GM21825 (cell line): Measurements from ENCODE around the gene PUS10.
"Not testable (repeated sequence)": the region's sequence is repeated elsewhere in the genome, so short reads cannot be mapped to it uniquely, and the experiment has no call there.

ENCODE experiments used
- ATAC-seq: cut with Tn5 transposase; IDR thresholded peaks from one replicate; pipeline ENCODE4 v1.9.1; 2021; ENCODE audit warnings: mild to moderate bottlenecking, moderate library complexity; ENCODE audit not compliant: unreplicated experiment

PUS10 gene

GRCh38 chr2:61012303-61012702 is 5.8 kb downstream of the PUS10 start:
- ATAC-seq: not testable (repeated sequence)

DNA sequence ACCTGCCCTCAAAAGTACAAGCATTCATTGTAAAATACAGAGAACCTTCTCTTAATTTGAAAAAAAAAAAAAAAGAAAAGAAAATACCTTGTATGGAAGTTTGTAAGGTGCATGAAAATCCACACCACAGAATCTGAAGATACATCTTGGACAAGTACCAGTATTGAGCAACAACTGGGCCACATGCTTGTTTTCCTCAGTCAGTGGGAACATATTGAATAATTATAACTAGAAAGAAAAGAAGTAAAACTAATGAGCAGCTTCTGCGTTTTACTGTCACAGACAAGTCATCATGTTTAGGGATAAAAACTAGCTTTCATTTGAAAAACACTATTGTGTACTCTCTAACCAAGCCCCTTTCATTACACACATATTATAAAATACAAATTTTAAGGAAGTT is 6.4 kb downstream of the PUS10 start:
- ATAC-seq: no peak

DNA sequence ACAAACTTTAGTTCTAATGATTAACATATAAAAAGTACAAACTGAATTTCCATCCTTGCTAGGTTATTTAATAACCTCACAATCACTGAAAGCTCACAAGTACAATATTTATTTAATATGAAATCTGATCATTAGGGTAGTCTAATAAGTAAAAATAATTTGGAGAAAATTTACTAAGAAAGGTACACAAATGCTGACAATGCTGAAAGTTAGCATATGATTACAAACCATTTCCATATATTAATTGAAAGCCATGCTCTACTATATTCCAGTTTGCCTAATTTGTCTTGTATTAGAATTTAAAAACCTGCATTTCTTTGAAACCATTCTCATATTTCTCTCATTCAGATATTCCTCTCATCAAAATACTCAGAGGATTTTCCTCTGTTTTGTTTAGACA is 8.7 kb downstream of the PUS10 start:
- ATAC-seq: no peak

DNA sequence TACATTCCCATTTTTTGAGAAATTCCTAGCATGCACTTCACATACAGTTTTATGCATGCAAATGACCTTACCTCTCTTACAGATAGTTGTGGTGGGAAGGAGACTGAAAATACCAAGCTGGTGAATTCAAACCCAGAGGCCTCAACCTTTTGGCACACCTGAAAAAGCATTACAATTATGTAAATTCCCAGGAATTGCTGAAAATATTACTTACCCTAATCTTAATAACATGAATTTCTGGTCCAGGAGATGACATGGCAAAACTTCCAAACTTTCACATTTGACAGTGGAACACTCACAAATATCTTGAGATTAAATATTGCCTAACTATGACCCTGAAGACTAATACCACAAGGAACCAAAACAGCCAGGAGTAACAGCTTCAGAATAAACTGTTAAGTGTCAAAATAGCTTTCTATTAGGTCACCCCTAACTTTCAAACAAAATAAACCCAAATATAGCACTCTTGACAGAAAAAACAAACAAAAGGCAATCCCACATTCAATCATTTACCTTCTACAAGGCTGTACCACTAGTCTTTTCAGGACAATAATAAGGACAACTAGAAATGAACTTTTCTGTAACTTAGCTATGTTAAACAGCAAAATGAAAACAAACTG is 11.5 kb downstream of the PUS10 start:
- no peak for ATAC-seq

- no peak for ATAC-seq
These were observed 12.3 kb downstream of the PUS10 start for GRCh38 chr2:61005736-61006135.

GRCh38 chr2:60998628-60999545 is 19.2 kb downstream of the PUS10 start:
- peak; percentile 55 for ATAC-seq

DNA sequence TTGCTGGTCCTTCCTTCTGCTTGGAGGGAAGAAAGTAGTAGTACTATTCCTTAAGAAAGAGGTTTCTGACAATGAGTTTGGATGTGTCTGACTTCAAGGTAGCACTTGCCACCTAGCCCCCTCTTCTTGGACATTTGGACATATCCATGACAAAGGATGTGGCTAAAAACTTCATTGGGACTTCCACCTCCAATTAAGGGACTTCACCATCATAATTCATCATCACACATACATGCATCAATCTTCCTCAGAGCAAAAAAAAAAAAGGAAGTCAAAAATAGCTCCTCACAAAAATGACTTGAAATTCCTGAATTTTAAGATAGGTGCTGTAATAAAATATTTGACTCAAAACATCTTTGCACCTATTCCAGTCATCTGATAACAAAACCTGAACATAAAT is 23.9 kb downstream of the PUS10 start:
- ATAC-seq: no peak

GRCh38 chr2:60992985-60993392 is 25.1 kb downstream of the PUS10 start:
- peak; percentile 97 for ATAC-seq

DNA sequence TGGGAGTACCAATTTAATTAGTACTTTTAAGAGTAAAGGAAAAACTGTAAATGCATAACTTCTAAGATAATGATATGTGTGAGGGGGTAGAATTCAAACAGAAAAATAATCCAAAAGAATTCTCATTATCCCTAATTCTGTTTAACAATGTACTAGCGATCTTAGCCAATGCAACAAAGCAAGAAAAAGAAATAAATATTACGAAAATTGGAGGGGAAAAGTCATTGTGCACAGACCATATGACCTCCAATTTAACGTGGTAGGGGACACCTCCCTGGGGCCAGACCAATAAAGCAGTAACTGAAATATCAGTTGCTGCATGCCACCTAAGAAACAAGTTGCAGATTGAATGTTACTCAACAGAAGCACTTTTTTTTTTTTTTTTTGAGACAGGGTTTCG is 26.4 kb downstream of the PUS10 start:
- no peak for ATAC-seq

GRCh38 chr2:60989259-60989658 is 28.8 kb downstream of the PUS10 start:
- no peak for ATAC-seq

DNA sequence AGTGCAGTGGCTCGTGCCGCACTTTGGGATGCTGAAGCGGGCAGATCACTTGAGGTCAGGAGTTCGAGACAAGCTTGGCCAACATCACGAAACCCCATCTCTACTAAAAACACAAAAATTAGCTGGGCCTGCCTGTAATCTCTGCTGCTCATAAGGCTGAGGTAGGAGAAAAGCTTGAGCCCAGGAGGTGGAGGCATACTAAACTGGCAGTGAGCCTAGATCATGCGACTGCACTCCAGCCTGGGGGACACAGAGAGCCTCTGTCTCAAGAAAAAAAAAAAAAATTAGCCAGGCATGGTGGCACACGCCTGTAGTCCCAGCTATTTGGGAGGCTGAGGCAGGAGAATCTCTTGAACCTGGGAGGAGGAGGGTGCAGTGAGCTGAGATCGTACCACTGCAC is 30.4 kb downstream of the PUS10 start:
- ATAC-seq: not testable (repeated sequence)

DNA sequence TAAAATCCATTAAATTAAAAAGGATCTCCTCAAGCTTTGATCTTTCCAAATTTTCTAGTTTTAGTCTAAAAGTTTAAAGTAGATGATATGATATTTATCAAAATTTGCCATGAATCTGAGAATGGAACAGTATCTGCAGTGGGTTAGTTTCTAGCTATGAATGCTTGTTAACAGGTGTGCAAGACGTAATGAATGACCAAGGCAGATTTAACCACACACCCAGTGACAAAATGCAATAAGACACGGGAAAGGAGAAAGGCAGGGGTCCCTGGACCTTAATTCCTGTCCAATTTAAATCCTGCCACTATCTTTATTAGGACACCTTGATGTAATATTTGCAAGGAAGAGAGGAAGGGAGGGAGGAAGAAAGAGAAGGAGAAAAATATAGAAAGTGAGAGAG is 31.0 kb downstream of the PUS10 start:
- ATAC-seq: no peak

DNA sequence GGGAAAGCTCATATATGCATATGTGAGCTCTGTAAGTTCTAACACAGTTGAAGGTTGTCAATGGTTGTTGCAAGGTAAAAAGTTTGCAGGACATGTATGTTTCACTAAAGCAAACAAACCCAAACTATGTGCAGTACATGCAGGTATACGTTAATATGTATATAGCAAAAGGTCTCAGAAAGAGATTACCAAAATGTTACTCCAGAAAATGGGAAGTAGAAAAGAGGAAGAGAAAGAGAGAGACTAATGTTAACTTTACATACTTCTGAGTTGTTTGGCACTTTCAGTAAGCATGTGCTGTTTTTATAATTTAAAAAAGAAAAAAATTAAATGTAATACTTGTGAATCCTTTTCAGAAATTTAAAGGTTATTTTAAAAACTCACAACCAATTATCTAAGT is 33.3 kb downstream of the PUS10 start:
- ATAC-seq: no peak

DNA sequence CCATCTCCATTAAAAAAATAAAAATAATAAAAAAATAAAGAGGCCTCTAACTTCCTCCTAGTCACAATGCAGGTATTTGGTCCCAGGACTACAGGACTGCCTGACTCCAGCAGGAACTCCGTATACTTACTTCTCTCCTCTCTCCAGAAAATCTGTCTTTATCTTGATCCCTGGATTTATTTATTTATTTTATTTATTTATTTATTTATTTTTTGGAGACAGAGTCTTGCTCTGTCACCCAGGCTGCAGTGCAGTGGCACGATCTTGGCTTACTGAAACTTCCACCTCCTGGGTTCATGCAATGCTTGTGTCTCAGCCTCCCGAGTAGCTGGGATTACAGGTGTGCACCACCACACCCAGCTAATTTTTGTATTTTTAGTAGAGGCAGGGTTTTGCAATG is 36.0 kb downstream of the PUS10 start:
- ATAC-seq: not testable (repeated sequence)

DNA sequence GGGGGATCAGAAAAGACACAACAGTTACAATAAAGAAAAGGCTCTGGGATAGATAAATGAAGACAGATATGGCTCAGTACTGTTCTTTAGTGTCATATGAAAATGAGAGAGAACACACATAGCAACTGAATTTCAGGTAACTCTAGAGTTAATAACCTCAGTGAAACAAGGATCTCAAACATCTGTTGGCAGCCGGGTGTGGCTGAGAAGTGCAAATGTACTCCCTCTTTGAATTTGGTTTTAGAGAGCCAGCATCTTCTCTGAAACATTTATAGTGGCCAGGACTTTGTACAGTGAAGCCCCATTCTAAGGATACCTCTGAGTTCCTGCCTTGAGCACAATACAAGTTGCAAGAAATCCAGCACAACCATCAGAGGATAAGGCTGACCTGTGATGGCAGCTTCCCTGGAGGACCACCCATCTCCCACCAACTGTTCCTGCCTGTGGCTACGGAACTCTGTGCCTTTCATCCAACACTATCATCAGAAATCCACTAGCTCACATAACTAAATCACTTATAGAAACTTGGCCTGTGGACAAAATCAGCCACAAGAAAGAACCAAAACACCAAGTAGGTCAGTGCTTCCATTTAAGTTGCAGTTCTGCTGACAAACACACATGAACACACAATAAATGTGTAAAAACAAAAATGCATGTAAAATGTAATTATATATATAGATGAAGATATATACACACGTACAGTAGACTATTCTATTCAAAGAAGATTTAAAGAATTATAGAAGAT is 37.8 kb downstream of the PUS10 start:
- ATAC-seq: no peak

- ATAC-seq: no peak
These were observed 38.8 kb downstream of the PUS10 start for GRCh38 chr2:60979231-60979630.

GRCh38 chr2:60977562-60977895 is 40.5 kb downstream of the PUS10 start:
- ATAC-seq: no peak

DNA sequence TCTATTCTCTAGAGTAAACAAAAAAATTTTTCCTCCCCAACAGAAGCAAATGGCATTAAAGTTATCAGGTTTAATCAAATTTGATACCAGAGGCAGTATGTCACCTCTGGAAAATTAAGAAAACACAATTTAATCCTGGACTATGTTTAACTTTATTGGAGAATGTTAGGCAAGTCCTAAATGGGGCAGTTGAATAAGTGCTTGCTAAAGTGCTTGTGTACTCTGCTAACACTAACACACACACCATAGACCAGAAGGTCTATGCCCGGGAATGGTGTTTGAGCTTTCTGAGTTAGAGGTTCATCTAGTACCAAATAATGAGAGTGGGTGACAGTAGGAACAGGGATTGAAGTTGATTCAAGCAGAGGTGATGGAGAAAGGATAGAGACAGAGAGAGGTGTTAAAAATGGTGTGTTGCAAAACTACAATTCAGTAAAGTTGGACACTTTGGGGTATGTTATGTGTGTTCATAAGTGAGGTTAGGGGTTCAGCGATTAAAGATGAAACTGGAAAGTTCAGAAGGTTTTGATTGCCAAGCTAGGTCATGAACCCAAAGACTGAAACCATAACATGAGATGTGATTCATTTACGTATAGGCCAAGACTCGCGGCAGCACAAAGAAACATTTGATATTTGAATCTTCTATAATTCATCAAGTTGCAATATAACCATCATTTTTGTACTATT is 41.0 kb downstream of the PUS10 start:
- ATAC-seq: no peak

DNA sequence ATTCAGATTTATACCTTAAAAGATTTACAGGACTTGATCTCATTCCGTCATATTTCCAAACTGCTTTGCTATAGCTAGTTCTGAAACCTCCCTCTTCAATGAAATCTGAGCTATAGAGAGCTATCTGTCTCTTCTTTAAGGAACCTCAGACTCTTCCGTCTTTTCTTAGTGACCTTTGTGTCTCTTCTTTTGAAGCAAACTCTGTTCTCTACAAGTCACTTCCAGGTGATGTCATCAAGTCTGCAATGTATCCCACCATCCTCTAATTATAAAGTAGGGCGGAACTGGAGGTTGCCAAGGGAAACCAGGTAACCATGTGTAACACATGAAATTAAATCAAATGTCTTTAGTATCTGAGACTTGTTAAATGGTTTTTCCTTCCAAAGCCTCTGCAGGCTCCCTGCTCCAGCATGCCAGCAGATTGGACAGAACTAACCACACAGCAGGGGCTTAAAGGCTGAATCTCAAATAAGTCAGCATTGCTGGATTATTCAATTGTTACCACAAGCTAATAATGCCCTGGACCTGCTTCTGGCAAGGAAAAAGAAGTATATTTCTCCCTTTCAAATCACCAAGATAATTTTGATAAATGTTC is 41.7 kb downstream of the PUS10 start:
- no peak for ATAC-seq

GRCh38 chr2:60974652-60975051 is 43.4 kb downstream of the PUS10 start:
- ATAC-seq: no peak

GRCh38 chr2:60973705-60974104 is 44.4 kb downstream of the PUS10 start:
- no peak for ATAC-seq
